ENCODE measurements around the gene NCL.
"Not testable (repeated sequence)": the region's sequence is repeated elsewhere in the genome, so short reads cannot be mapped to it uniquely, and the experiment has no call there.

NCL gene

GRCh38 chr2:231404183-231404578 lies 60.1 kb downstream of the NCL start:
- not testable (repeated sequence) for H2AFZ ChIP-seq (ENCODE audit: low read length, unreplicated experiment); H3K79me2 ChIP-seq (ENCODE audit: control insufficient read depth, insufficient read depth, low read length, unreplicated experiment); H3K27me3 ChIP-seq (ENCODE audit: insufficient read depth, low read length); H3K36me3 ChIP-seq (ENCODE audit: insufficient read depth, low read length); H3K4me3 ChIP-seq (ENCODE audit: low read depth, low read length); H3K27ac ChIP-seq (ENCODE audit: low read depth, low read length)
- H3K4me1 ChIP-seq (ENCODE audit: control insufficient read depth, insufficient read depth, low read length, unreplicated experiment): peaks cover 13% of the 10 kb centered on the region

Measured in ACC112 (cell line).